GM21423 (cell line): Measurements from ENCODE around the gene PRKCE.

ENCODE experiments used
- ATAC-seq: cut with Tn5 transposase; IDR thresholded peaks from one replicate; pipeline ENCODE4 v1.9.1; 2021; ENCODE audit warnings: mild to moderate bottlenecking, moderate library complexity; ENCODE audit not compliant: unreplicated experiment

The PRKCE gene

GRCh38 chr2:45664635-45665261, 13.3 kb downstream of the PRKCE start:
- peak; percentile 55 for ATAC-seq

- no peak for ATAC-seq
These were observed 17.0 kb downstream of the PRKCE start for GRCh38 chr2:45668509-45668908.

GRCh38 chr2:45669032-45669486, 17.6 kb downstream of the PRKCE start:
- ATAC-seq = no peak

GRCh38 chr2:45670646-45671045, 19.2 kb downstream of the PRKCE start:
- ATAC-seq = no peak

GRCh38 chr2:45672138-45672537, 20.7 kb downstream of the PRKCE start:
- ATAC-seq = no peak

- no peak for ATAC-seq
These were observed 22.8 kb downstream of the PRKCE start for GRCh38 chr2:45674035-45674816.

GRCh38 chr2:45675263-45675812, 23.9 kb downstream of the PRKCE start:
- ATAC-seq = no peak

- no peak for ATAC-seq
These were observed 24.6 kb downstream of the PRKCE start for GRCh38 chr2:45676088-45676487.

- ATAC-seq = no peak
These were observed 27.4 kb downstream of the PRKCE start for GRCh38 chr2:45678791-45679348.

- ATAC-seq = no peak
These were observed 29.0 kb downstream of the PRKCE start for GRCh38 chr2:45680351-45680967.

- ATAC-seq = peak; percentile 99
These were observed 30.2 kb downstream of the PRKCE start for GRCh38 chr2:45681675-45682074.

GRCh38 chr2:45683292-45683691, 31.8 kb downstream of the PRKCE start:
- no peak for ATAC-seq

GRCh38 chr2:45684756-45685155, 33.3 kb downstream of the PRKCE start:
- no peak for ATAC-seq

GRCh38 chr2:45685260-45685659, 33.8 kb downstream of the PRKCE start:
- no peak for ATAC-seq

- no peak for ATAC-seq
These were observed 36.5 kb downstream of the PRKCE start for GRCh38 chr2:45687964-45688363.

GRCh38 chr2:45688479-45689298, 37.2 kb downstream of the PRKCE start:
- ATAC-seq = no peak

GRCh38 chr2:45690231-45690630, 38.8 kb downstream of the PRKCE start:
- no peak for ATAC-seq

- peak; percentile 44 for ATAC-seq
These were observed 39.9 kb downstream of the PRKCE start for GRCh38 chr2:45691171-45691999.

- no peak for ATAC-seq
These were observed 41.1 kb downstream of the PRKCE start for GRCh38 chr2:45692566-45692965.
